Measurements from ENCODE around the gene PHLDB1.

GRCh38 chr11:118659953-118660680 is 52.7 kb downstream of the PHLDB1 start:
- TF ChIP-seq EP300 (IDR thresholded peaks at IDR 0.05), result no peak
- TF ChIP-seq, protein P1, sequence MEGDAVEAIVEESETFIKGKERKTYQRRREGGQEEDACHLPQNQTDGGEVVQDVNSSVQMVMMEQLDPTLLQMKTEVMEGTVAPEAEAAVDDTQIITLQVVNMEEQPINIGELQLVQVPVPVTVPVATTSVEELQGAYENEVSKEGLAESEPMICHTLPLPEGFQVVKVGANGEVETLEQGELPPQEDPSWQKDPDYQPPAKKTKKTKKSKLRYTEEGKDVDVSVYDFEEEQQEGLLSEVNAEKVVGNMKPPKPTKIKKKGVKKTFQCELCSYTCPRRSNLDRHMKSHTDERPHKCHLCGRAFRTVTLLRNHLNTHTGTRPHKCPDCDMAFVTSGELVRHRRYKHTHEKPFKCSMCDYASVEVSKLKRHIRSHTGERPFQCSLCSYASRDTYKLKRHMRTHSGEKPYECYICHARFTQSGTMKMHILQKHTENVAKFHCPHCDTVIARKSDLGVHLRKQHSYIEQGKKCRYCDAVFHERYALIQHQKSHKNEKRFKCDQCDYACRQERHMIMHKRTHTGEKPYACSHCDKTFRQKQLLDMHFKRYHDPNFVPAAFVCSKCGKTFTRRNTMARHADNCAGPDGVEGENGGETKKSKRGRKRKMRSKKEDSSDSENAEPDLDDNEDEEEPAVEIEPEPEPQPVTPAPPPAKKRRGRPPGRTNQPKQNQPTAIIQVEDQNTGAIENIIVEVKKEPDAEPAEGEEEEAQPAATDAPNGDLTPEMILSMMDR (IDR thresholded peaks at IDR 0.05), result no peak
- TF ChIP-seq POLR2AphosphoS5 (IDR thresholded peaks at IDR 0.05), result no peak
